Activated T-helper 2 cell treated with anti-CD3 and anti-CD28 coated beads, Interferon-gamma antibody, Interleukin-2, Interleukin-4, amounts not matched to agents 10 μg/mL and 5 μg/mL and 100 μg/mL, durations not matched to agents 14 hours and 24 hours and 36 hours (primary cell): ENCODE data around the gene FSTL3. TPM values are rescaled to one million over a fixed set of nuclear protein-coding genes. Genes with fewer than 3 reads are reported as not detected.
"Not testable (repeated sequence)": the region's sequence is repeated elsewhere in the genome, so short reads cannot be mapped to it uniquely, and the experiment has no call there.

ENCODE experiments used
- DNase-seq: peaks from one replicate; pipeline ENCODE4 v3.0.0; 2021; ENCODE audit warnings: low spot score
- H3K27ac Mint-ChIP-seq: one replicate; pipeline ENCODE4 v1.8.0; 2021; ENCODE audit warnings: mixed read lengths
- H3K27me3 Mint-ChIP-seq: one replicate; pipeline ENCODE4 v1.8.0; 2021; ENCODE audit warnings: low read depth, mixed read lengths
- H3K36me3 Mint-ChIP-seq: one replicate; pipeline ENCODE4 v1.8.0; 2021; ENCODE audit warnings: low read depth, mixed read lengths
- H3K4me1 Mint-ChIP-seq: one replicate; pipeline ENCODE4 v1.8.0; 2021; ENCODE audit warnings: low read depth, mixed read lengths
- H3K4me3 Mint-ChIP-seq: one replicate; pipeline ENCODE4 v1.8.0; 2021; ENCODE audit warnings: low read depth, mild to moderate bottlenecking, moderate library complexity, mixed read lengths
- H3K9me3 Mint-ChIP-seq: one replicate; pipeline ENCODE4 v1.8.0; 2021; ENCODE audit warnings: mixed read lengths
- intact Hi-C: fragments of 100-400 bp; cut with micrococcal nuclease; formaldehyde crosslinking; loops from one replicate; pipeline ENCODE4 v1.15.1; 2023
- total RNA-seq: library from RNA; stranded (reverse); gene quantifications from 2 replicates; pipeline ENCODE4 v1.2.3, GENCODE V29; 2022

FSTL3 gene
- total RNA-seq, 1 donor from 2014 or later = 8.0 TPM

- Mint-ChIP-seq H3K4me3 (no peak overlapping the region), H3K4me1 (no peaks in the 10 kb centered on the region), H3K36me3 (no peaks in the 10 kb centered on the region), H3K9me3 (no peaks in the 10 kb centered on the region), H3K27ac (no peak overlapping the region), H3K27me3 (peaks cover 7% of the 10 kb centered on the region)
- DNase-seq = no peak
- intact Hi-C loops = no loop called here
Observed at GRCh38 chr19:722553-723101, 46.4 kb downstream of the FSTL3 start.

- Mint-ChIP-seq H3K4me3 (no peak overlapping the region), H3K36me3 (no peaks in the 10 kb centered on the region), H3K9me3 (no peaks in the 10 kb centered on the region), H3K27me3 (peaks cover 5% of the 10 kb centered on the region), H3K4me1 (no peaks in the 10 kb centered on the region), H3K27ac (no peak overlapping the region)
- no peak for DNase-seq
- intact Hi-C loops = no loop called here
Observed at GRCh38 chr19:723247-723646, 47.1 kb downstream of the FSTL3 start.

GRCh38 chr19:723714-724113, 47.5 kb downstream of the FSTL3 start:
- Mint-ChIP-seq H3K27ac (no peak overlapping the region), H3K36me3 (no peaks in the 10 kb centered on the region), H3K9me3 (no peaks in the 10 kb centered on the region), H3K4me1 (no peaks in the 10 kb centered on the region), H3K4me3 (no peak overlapping the region), H3K27me3 (peaks cover 3% of the 10 kb centered on the region)
- DNase-seq = no peak
- intact Hi-C loops = no loop called here

- intact Hi-C loops = no loop called here
- Mint-ChIP-seq H3K27ac (no peak overlapping the region), H3K27me3 (peaks cover 2% of the 10 kb centered on the region), H3K9me3 (no peaks in the 10 kb centered on the region), H3K4me3 (no peak overlapping the region), H3K4me1 (no peaks in the 10 kb centered on the region), H3K36me3 (no peaks in the 10 kb centered on the region)
- DNase-seq = no peak
Observed at GRCh38 chr19:725461-726089, 49.4 kb downstream of the FSTL3 start.

- Mint-ChIP-seq H3K27ac (no peak overlapping the region), H3K4me3 (no peak overlapping the region), H3K9me3 (no peaks in the 10 kb centered on the region), H3K27me3 (no peaks in the 10 kb centered on the region), H3K4me1 (no peaks in the 10 kb centered on the region), H3K36me3 (no peaks in the 10 kb centered on the region)
- no peak for DNase-seq
- intact Hi-C loops = no loop called here
Observed at GRCh38 chr19:726993-727956, 51.1 kb downstream of the FSTL3 start.

- Mint-ChIP-seq H3K27me3 (no peaks in the 10 kb centered on the region), H3K36me3 (no peaks in the 10 kb centered on the region), H3K4me3 (no peak overlapping the region), H3K27ac (no peak overlapping the region), H3K9me3 (no peaks in the 10 kb centered on the region), H3K4me1 (peaks cover under 1% of the 10 kb centered on the region)
- intact Hi-C loops = no loop called here
- no peak for DNase-seq
Observed at GRCh38 chr19:728011-728410, 51.8 kb downstream of the FSTL3 start.

GRCh38 chr19:729564-729963, 53.4 kb downstream of the FSTL3 start:
- H3K9me3 Mint-ChIP-seq, intact Hi-C loops, H3K36me3 Mint-ChIP-seq, H3K4me3 Mint-ChIP-seq, H3K4me1 Mint-ChIP-seq, H3K27me3 Mint-ChIP-seq, DNase-seq, H3K27ac Mint-ChIP-seq: not testable (repeated sequence)

- H3K27ac Mint-ChIP-seq = no peak overlapping the region
- intact Hi-C loops = no loop called here
- no peaks in the 10 kb centered on the region for H3K27me3 Mint-ChIP-seq
Observed at GRCh38 chr19:729965-730668, 53.9 kb downstream of the FSTL3 start.

GRCh38 chr19:731000-731399, 54.8 kb downstream of the FSTL3 start:
- intact Hi-C loops = no loop called here
- Mint-ChIP-seq H3K36me3 (no peaks in the 10 kb centered on the region), H3K27ac (no peak overlapping the region)

More at GRCh38 chr19:729965-730668, 53.9 kb downstream of the FSTL3 start:
- Mint-ChIP-seq H3K9me3 (no peaks in the 10 kb centered on the region), H3K4me3 (no peak overlapping the region), H3K36me3 (no peaks in the 10 kb centered on the region), H3K4me1 (peaks cover 9% of the 10 kb centered on the region)
- DNase-seq = no peak

GRCh38 chr19:732148-733069, 56.2 kb downstream of the FSTL3 start:
- Mint-ChIP-seq H3K36me3 (no peaks in the 10 kb centered on the region), H3K27ac (no peak overlapping the region), H3K9me3 (no peaks in the 10 kb centered on the region), H3K4me1 (peaks cover 9% of the 10 kb centered on the region), H3K27me3 (no peaks in the 10 kb centered on the region), H3K4me3 (no peak overlapping the region)
- intact Hi-C loops = no loop called here
- DNase-seq = no peak

More at GRCh38 chr19:731000-731399, 54.8 kb downstream of the FSTL3 start:
- Mint-ChIP-seq H3K9me3 (no peaks in the 10 kb centered on the region), H3K27me3 (no peaks in the 10 kb centered on the region), H3K4me1 (peaks cover 9% of the 10 kb centered on the region), H3K4me3 (no peak overlapping the region)
- DNase-seq = no peak
